ENCODE results near the gene PTPRD.

The PTPRD gene

DNA sequence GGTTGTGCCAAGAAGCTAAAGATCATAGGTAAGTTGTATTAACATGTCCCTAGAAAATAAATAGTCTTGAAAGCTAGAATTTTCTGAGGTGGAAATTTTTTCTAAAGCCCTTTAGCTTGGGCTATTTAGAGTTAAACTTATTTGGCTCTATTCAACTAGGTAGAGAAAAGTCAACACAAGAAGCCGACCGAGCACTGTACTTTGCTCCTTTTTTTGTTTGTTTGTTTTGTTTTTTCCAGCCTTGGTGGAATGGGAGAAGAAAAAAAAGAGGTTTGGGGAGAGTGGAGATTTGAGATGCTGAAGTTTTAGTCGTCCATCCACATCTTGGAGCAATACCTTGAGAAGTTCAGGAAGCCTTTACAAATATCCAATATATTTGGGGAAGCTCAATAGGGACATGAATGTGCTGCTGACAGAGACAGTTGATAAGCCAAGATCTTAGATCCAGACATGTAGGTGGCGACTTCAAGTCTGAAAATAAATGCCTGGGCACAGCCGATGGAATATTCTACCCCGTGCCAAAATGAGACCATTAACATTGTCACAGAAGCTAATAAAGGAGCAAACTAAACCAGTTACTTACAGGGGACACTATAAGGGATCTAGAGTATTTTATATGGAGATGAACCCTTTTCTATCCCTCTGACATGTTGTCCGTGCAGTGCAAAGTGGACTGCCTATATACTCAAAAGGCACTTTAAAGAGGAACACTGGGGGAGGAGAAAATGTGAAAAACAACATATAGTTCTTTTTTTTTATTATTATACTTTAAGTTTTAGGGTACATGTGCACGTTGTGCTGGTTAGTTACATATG, 466.1 kb downstream of the PTPRD start:
- DNase-seq = no peak

- no peak for DNase-seq
These were observed 468.4 kb downstream of the PTPRD start for GRCh38 chr9:10144355-10144754.

DNA sequence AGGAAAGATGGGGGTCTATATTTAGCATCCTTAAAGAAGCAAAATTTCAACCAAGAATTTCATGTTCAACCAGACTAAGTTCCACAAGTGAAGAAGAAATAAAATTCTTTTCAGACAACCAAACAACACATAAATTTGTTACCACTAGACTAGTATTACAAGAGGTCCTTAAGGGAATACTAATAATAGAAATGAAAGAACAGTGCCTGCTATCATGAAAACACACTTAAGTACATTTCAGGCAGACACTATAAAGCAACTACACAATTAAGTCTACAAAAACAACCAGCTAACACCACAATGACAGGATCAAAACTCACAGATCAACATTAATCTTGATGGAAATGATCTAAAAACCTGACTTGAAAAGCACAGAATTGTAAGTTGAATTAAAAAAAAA, 477.2 kb downstream of the PTPRD start:
- DNase-seq = no peak

- DNase-seq = no peak
These were observed 478.5 kb downstream of the PTPRD start for GRCh38 chr9:10134266-10134665.

DNA sequence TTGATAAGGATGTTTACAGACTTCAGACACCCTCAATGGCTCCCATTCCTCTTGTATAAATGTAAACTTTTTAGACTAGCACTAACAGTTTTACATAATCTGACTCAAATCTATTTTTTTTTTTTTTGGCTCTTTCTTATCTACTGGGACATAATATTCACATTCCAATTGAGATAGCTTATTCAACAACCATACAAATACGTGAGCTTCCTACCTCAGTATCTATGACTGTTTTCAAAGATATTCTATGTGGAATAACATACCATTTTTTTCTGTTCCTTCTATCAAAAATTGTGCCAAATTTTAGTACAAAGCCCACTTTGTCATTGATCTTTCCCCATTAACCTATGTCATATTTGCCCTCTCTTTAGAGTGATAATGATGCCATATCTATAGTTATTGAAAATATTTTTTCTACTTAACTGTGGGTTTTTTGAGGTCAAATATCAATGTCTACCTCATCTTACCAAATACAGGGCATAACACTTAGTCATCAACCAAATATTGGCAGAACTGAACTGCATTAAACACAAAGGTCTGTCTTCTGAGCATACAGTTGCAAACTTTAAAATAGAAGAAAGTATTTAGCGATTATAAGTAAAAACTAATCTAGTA, 482.6 kb downstream of the PTPRD start:
- no peak for DNase-seq

GRCh38 chr9:10127867-10128266, 484.9 kb downstream of the PTPRD start:
- DNase-seq = no peak

DNA sequence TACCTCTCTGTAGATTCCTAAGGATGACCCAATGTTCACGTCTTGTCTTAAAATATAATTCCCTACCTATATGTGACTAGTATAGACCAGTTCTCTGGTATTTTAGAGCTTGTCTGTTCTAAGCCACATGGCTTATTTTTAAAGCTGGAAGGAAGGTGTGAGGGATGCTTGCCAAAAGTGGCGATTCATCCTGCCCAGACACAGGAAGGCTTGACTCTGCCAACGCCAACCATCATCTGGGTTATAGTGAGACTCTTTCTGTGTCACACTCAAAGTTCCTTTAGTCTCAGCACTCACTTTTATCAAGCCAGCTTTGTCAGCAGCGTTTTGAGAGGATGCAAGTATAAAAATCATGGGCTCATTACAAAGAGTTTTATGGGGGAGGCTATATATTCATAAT, 500.0 kb downstream of the PTPRD start:
- no peak for DNase-seq

DNA sequence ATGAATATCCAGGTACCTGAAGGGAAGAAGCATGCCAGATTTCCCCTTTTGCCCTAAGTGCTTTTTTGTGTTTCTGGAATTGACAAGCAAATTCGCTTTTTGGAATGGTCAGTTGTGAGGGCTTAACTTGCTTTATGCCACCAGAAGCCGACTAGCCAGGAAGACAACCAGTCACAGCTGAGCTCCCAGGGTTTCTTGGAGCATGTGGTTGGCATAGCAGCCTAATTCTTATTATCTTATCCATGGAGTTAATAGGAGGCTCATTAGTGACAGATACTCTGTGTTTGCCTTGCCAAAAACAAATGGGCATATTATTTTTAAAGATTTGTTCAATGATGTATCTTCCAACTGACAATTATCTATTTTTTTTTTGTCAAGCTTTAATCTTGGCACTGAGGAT, 500.7 kb downstream of the PTPRD start:
- DNase-seq = no peak

DNA sequence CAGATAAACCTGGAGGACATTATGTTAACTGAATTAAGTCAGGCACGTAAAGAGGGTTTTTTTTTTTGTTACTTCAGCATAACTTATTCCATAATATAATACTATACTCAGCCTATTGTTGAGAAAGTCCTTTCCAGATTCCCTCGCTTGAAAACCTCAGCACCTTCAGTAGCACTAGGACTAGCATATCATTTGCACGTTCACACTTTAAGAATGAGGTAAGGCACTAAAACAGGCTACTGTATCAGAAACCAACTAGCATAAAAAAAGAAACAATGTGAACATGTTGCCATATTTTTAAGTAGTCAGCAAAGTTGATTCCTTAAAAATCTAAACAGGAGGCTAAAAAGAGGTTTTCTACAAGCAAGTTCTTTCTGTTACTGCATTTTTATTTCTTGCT, 504.0 kb downstream of the PTPRD start:
- DNase-seq = no peak

DNA sequence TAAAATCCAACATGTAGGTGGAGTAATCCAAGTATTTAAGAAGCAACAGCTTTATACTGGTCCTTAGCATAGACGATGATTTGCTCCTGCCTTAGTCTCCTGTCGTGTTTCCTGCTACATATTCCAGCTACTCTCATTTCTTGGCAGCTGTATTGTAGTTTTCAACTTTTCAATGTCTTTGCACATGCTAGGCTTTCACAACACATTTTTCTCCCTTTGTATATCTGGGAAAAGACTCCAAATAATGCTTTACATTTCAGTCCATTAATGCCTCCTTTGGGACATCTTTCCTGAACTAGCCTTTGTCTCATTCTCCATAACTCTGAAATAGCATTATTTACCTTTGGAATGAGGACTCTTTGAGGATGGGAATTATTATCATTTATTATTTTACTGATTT, 508.0 kb downstream of the PTPRD start:
- DNase-seq = no peak

DNA sequence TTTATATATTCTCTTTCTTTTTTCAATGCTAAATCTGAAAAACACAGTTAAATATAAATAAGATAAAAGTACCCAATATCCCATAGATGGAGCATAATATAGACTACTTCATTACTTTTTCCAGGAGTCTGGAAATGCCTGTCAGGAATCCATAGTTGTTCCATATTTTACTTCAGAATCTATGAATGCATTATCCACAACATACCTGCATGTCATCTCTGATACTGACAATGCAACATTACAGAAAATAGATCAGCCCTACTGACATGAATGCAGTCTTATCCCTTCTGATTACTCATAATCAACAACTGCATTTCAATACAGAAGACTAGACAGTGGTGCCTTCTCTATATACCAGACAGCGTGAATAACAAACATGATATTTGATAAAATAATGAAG, 517.6 kb downstream of the PTPRD start:
- no peak for DNase-seq

DNA sequence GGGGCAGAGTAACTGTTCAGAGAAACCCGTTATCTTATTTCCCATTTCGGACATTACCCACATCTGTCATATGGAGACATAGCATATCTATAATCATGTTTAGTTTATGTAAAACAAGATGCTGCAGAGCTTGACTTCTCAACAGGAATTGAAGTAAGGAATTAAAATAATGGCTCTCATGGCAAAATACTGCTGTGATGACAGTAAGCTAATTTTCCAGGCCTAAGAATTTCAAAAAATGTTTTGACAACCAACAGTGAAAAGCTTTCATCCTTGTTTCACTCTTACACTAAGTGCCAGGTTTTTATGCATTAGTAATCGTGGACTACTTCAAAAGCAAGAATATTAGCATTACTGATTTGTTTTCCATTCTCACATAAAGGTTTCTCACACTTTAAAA, 518.2 kb downstream of the PTPRD start:
- DNase-seq = no peak

DNA sequence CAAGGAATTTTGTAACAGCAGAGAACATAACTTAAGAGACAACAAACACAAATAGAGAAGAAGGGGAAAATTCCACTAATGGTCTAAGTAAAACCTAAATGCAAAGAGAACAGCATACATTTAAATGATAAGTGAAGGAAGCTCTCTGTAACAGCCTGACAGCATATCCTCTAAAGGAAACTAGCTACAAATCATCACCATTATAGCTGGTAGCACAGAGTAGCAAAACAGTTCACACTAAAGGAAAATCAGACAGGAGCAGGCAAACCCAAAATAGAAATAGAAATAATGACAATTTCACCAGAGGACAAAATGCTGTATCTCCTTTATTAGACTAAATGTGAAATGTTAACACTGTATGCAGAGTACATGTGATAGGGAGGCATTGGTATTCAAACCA, 532.8 kb downstream of the PTPRD start:
- DNase-seq = no peak

DNA sequence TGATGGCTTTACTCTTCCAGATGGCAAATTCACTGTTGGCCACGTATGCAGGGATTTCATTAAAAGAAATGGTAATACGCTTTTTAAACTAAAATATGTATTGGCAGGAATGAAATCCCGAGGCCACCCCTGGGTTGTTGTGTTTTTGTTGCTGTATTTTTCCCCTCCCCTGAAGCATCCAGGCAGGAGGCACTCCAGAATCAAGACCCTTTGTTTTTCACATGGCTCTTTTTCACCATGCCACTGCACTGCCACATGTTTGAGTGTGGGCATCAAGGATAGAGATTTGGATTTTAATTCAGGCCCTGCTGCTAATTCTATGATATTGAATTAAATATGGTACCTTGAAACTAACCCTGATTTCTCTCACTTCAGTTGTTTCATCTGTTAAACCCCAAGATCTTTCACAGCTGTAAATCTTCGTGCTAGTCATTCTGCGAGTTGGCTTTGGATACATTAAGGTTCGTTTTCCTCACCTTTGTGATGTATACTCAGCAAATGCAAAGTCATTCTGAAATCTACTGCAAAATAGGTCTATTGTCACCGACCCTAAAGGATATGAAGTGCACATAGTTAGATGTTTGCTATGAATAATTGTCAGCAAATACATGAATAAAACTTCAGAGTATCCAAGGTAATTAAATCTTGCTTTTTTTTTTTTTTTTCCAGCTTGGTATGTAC, 533.4 kb downstream of the PTPRD start:
- DNase-seq = no peak

DNA sequence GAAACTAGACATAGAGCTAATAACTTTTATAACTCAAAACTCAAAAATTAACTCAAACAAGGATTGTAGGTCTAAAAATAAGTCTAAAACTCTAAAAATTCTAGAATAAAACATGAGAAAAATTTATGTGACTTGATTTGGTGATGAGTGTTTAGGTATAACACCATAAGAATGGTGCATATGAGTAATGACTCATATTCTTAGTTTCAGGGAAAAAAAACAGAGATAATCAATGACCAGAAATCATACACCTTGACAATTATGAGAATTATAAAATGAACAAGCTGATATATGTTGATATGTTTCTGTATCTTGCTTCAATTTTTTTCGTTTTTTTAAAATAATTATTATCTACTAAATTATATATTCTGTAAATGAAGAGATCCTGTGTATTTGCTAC, 541.2 kb downstream of the PTPRD start:
- DNase-seq = no peak

DNA sequence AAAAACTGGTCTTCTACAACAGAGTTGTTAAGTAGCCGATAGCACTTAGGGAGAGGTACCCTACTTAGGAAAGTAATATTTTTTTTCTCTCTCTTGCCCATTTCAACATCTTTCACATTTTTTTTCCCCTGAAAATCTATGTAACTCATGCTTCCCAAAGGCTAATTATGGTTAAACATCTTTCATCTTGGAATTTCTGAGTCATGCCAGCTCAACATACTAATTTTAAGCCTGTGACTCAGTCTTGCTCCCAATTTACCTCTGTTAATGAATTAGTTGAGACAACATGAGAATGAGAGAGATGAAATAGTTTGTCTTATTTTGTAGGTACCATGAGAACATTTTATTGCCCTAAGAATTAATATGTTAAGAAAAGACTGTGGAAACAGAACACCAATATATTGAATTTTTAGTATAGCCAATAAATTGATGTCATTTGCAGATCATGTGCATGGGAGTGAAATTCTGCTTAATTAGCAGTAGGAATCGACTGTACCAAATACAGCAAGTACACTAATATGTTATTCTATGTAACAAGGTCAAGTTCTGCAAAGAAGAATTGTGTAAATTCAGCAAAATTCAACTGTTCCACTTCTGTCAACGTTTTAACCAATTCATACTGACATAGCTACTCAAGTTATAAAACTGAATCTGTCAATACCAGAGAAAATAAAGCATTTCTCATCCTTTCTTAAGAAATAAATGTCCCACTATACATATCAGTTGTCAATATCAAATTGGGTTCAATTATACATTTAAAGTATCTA, 550.0 kb downstream of the PTPRD start:
- DNase-seq = no peak

- DNase-seq = no peak
These were observed 553.8 kb downstream of the PTPRD start for GRCh38 chr9:10059044-10059443.

GRCh38 chr9:10055886-10056395, 556.9 kb downstream of the PTPRD start:
- DNase-seq = no peak

DNA sequence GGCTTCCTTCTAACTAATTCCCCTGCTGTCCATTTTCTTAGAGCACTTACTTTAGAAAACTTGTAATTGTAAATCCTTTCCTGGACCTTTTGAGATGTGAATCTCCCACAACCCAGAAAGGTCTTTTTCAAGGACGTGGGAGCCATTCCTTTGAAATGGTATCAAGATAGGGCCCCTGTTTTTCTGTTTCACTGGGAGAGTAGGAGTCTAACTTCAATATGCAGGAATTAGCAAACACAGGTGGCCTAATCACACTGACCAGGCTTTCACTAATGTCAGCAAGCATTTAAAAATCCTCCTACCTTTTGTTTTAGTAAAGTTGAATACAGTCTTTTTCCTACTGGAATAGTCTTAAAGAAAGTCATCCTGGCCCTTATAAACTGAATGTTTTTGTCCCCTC, 558.3 kb downstream of the PTPRD start:
- DNase-seq = no peak

GRCh38 chr9:10052916-10053315, 559.9 kb downstream of the PTPRD start:
- no peak for DNase-seq

DNA sequence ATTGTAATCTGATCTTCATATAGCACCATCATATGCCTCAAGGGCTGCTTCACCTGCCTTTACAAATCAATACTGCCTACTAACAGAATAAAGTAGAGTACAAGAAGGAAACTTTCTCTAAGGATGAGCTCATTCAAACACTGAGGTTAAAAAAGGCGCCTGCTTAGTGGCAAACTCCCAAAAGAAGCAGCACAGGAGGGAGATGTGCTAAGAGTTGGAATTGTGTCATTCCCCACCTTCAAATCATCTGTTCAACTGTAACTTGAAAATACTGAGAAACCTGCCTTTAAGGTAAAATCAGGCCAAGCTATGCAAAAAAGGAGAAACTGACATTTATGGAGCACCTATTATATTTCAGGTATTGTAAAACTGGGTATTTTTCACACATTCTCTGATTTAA, 560.6 kb downstream of the PTPRD start:
- no peak for DNase-seq

DNA sequence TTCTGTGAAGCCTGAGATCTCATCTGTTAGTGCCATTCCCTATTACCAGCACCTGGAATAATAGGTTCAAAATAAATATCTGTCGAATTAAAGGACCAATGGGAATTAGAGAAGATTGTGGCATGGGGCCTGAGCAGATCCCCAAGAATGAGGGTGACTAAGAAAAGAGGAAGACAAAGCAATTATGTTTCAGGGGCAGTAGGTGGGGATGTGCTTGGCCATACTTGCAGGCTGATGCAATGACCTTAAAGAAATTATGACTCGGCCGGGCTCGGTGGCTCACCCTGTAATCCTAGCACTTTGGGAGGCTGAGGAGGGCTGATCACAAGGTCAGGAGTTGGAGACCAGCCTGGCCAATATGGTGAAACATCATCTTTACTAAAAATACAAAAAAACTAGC, 562.8 kb downstream of the PTPRD start:
- DNase-seq = no peak

GRCh38 chr9:10048994-10049393, 563.8 kb downstream of the PTPRD start:
- DNase-seq = no peak
